BLaER1 (cell line): ENCODE data around the gene RBPMS2.
A peak's percentile ranks its signal among the peaks of the same experiment; 100 is the strongest.
"Not testable (repeated sequence)": the region's sequence is repeated elsewhere in the genome, so short reads cannot be mapped to it uniquely, and the experiment has no call there.

Experiments used
- H3K27ac ChIP-seq: shearing (Covaris generic); formaldehyde crosslinking; 2 replicates; pipeline ENCODE4 v1.8.1; 2022
- H3K27me3 ChIP-seq: shearing (Covaris generic); formaldehyde crosslinking; 2 replicates; pipeline ENCODE4 v1.8.1; 2022
- H3K36me3 ChIP-seq: shearing (Covaris generic); formaldehyde crosslinking; 2 replicates; pipeline ENCODE4 v1.8.1; 2022
- H3K4me1 ChIP-seq: shearing (Covaris generic); formaldehyde crosslinking; 2 replicates; pipeline ENCODE4 v1.8.1; 2022
- H3K4me2 ChIP-seq: shearing (Covaris generic); formaldehyde crosslinking; 2 replicates; pipeline ENCODE4 v1.8.1; 2022
- H3K4me3 ChIP-seq: shearing (Covaris generic); formaldehyde crosslinking; 2 replicates; pipeline ENCODE4 v1.8.1; 2022
- H3K9ac ChIP-seq: shearing (Covaris generic); formaldehyde crosslinking; 2 replicates; pipeline ENCODE4 v1.8.1; 2022
- H3K9me3 ChIP-seq: shearing (Covaris generic); formaldehyde crosslinking; 2 replicates; pipeline ENCODE4 v1.8.1; 2022
- H4K20me1 ChIP-seq: shearing (Covaris generic); formaldehyde crosslinking; 2 replicates; pipeline ENCODE4 v1.8.1; 2022
- Cebpa-rat ChIP-seq: shearing (Covaris generic); IDR thresholded peaks from 2 replicates; pipeline ENCODE4 v1.8.1; 2022

RBPMS2 gene

GRCh38 chr15:64808785-64809453 is 33.5 kb upstream of the RBPMS2 start:
- Histone ChIP-seq H3K4me3 (no peak overlapping the region), H3K4me2 (peak overlapping the region; percentile 19), H3K36me3 (no peaks in the 10 kb centered on the region), H3K9ac (no peak overlapping the region), H3K27ac (no peak overlapping the region), H3K9me3 (no peaks in the 10 kb centered on the region), H4K20me1 (no peaks in the 10 kb centered on the region), H3K4me1 (peaks cover 53% of the 10 kb centered on the region), H3K27me3 (no peaks in the 10 kb centered on the region)
- TF ChIP-seq Cebpa-rat: no peak

- Histone ChIP-seq H3K4me1 (peaks cover 42% of the 10 kb centered on the region), H3K4me3 (no peak overlapping the region), H3K27me3 (no peaks in the 10 kb centered on the region), H3K27ac (no peak overlapping the region), H3K36me3 (no peaks in the 10 kb centered on the region), H3K4me2 (no peak overlapping the region), H3K9me3 (no peaks in the 10 kb centered on the region), H4K20me1 (no peaks in the 10 kb centered on the region), H3K9ac (no peak overlapping the region)
- TF ChIP-seq Cebpa-rat: no peak
These were observed 32.4 kb upstream of the RBPMS2 start for GRCh38 chr15:64807751-64808222.

- TF ChIP-seq Cebpa-rat: no peak
- Histone ChIP-seq H3K27me3 (no peaks in the 10 kb centered on the region), H4K20me1 (no peaks in the 10 kb centered on the region), H3K9me3 (no peaks in the 10 kb centered on the region), H3K4me3 (no peak overlapping the region), H3K9ac (no peak overlapping the region), H3K4me2 (no peak overlapping the region), H3K4me1 (peaks cover 36% of the 10 kb centered on the region), H3K27ac (no peak overlapping the region), H3K36me3 (no peaks in the 10 kb centered on the region)
These were observed 31.8 kb upstream of the RBPMS2 start for GRCh38 chr15:64807051-64807749.

GRCh38 chr15:64806509-64806908 is 31.1 kb upstream of the RBPMS2 start:
- Histone ChIP-seq H3K4me2 (no peak overlapping the region), H3K4me1 (peaks cover 29% of the 10 kb centered on the region), H3K4me3 (no peak overlapping the region), H3K9me3 (no peaks in the 10 kb centered on the region), H3K27me3 (no peaks in the 10 kb centered on the region), H3K27ac (no peak overlapping the region), H3K36me3 (no peaks in the 10 kb centered on the region), H4K20me1 (no peaks in the 10 kb centered on the region), H3K9ac (no peak overlapping the region)
- TF ChIP-seq Cebpa-rat: no peak

- Histone ChIP-seq H3K9ac (no peak overlapping the region), H3K27me3 (no peaks in the 10 kb centered on the region), H3K4me1 (peaks cover 10% of the 10 kb centered on the region), H4K20me1 (no peaks in the 10 kb centered on the region), H3K4me3 (no peak overlapping the region), H3K4me2 (no peak overlapping the region), H3K36me3 (no peaks in the 10 kb centered on the region), H3K27ac (no peak overlapping the region), H3K9me3 (no peaks in the 10 kb centered on the region)
- no peak for TF ChIP-seq Cebpa-rat
These were observed 29.2 kb upstream of the RBPMS2 start for GRCh38 chr15:64804619-64805018.

GRCh38 chr15:64803526-64803925 is 28.1 kb upstream of the RBPMS2 start:
- Histone ChIP-seq H3K9me3 (no peaks in the 10 kb centered on the region), H3K36me3 (no peaks in the 10 kb centered on the region), H4K20me1 (no peaks in the 10 kb centered on the region), H3K4me3 (no peak overlapping the region), H3K9ac (no peak overlapping the region), H3K4me2 (no peak overlapping the region), H3K27ac (no peak overlapping the region), H3K27me3 (no peaks in the 10 kb centered on the region), H3K4me1 (no peaks in the 10 kb centered on the region)
- no peak for TF ChIP-seq Cebpa-rat

GRCh38 chr15:64800476-64800875 is 25.1 kb upstream of the RBPMS2 start:
- H3K4me2 ChIP-seq: no peak overlapping the region
- no peak overlapping the region for H3K9ac ChIP-seq
- no peak overlapping the region for H3K27ac ChIP-seq
- H3K4me1 ChIP-seq: no peaks in the 10 kb centered on the region
- no peaks in the 10 kb centered on the region for H4K20me1 ChIP-seq
- no peak for TF ChIP-seq Cebpa-rat
- H3K27me3 ChIP-seq: no peaks in the 10 kb centered on the region
- no peaks in the 10 kb centered on the region for H3K36me3 ChIP-seq
- H3K9me3 ChIP-seq: no peaks in the 10 kb centered on the region
- H3K4me3 ChIP-seq: no peak overlapping the region

- not testable (repeated sequence) for H3K27me3 ChIP-seq, H3K4me2 ChIP-seq, H4K20me1 ChIP-seq, H3K9me3 ChIP-seq, H3K9ac ChIP-seq, H3K36me3 ChIP-seq, H3K4me1 ChIP-seq, H3K27ac ChIP-seq, H3K4me3 ChIP-seq
These were observed 23.5 kb upstream of the RBPMS2 start for GRCh38 chr15:64798905-64799304.

GRCh38 chr15:64795921-64796320 is 20.5 kb upstream of the RBPMS2 start:
- not testable (repeated sequence) for H3K4me3 ChIP-seq, H3K9ac ChIP-seq, H3K9me3 ChIP-seq, H3K27me3 ChIP-seq, H3K4me1 ChIP-seq, H3K36me3 ChIP-seq, H3K27ac ChIP-seq, H4K20me1 ChIP-seq, H3K4me2 ChIP-seq

- not testable (repeated sequence) for H4K20me1 ChIP-seq, H3K9ac ChIP-seq, H3K27ac ChIP-seq, H3K36me3 ChIP-seq, H3K4me3 ChIP-seq, H3K9me3 ChIP-seq, H3K4me1 ChIP-seq, H3K4me2 ChIP-seq, H3K27me3 ChIP-seq
These were observed 19.9 kb upstream of the RBPMS2 start for GRCh38 chr15:64795299-64795698.
